Measurements from ENCODE around the gene SPARC.

DNA sequence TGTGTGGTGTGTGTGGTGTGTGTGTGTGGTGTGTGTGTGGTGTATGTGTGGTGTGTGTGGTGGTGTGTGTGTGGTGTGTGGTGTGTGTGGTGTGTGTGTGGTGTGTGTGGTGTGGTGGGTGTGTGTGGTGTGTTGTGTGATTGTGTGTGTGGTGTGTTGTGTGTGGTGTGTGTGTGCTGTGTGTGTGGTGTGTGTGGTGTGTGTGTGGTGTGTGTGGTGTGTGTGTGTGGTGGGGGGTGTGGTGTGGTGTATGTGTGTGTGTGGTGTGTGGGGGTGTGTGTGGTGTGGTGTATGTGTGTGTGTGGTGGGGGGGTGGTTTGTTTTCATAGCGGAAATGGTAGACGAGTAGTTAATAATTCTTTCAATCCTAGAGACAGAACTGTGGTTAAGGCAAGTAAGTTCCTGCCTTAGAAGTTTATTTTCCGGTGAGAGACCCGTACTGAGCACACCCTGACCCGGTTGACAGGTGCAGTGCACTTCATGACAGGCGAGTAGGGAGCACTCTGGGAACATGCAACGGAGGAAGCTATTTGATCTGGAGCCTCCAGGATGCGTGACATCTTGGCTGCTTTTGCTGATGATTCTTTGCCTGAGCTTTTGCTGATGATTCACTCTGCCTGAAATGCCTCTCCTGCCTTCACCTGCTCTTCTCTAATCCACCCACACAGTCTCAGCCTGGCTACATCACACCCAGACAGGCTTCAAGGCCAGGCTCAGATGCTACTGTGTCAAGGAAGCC is 73.9 kb downstream of the SPARC start:
- TF ChIP-seq POLR2A (IDR thresholded peaks at IDR 0.05) (no peak), POLR2AphosphoS5 (IDR thresholded peaks at IDR 0.05) (no peak), EP300 (IDR thresholded peaks at IDR 0.05) (no peak)
- TF ChIP-seq, protein P1, sequence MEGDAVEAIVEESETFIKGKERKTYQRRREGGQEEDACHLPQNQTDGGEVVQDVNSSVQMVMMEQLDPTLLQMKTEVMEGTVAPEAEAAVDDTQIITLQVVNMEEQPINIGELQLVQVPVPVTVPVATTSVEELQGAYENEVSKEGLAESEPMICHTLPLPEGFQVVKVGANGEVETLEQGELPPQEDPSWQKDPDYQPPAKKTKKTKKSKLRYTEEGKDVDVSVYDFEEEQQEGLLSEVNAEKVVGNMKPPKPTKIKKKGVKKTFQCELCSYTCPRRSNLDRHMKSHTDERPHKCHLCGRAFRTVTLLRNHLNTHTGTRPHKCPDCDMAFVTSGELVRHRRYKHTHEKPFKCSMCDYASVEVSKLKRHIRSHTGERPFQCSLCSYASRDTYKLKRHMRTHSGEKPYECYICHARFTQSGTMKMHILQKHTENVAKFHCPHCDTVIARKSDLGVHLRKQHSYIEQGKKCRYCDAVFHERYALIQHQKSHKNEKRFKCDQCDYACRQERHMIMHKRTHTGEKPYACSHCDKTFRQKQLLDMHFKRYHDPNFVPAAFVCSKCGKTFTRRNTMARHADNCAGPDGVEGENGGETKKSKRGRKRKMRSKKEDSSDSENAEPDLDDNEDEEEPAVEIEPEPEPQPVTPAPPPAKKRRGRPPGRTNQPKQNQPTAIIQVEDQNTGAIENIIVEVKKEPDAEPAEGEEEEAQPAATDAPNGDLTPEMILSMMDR (IDR thresholded peaks at IDR 0.05) = no peak
